SKM-1 treated with dmso at 0.1 percent for 144 hours (cell line): ENCODE results near the gene CFAP54.
A peak's percentile ranks its signal among the peaks of the same experiment; 100 is the strongest.
"Not testable (repeated sequence)": the region's sequence is repeated elsewhere in the genome, so short reads cannot be mapped to it uniquely, and the experiment has no call there.

Experiments used
- DNase-seq: peaks from one replicate; lab custom pipeline; 2025; ENCODE audit not compliant: unreplicated experiment; lab: John Stamatoyannopoulos, UW

CFAP54 gene

DNA sequence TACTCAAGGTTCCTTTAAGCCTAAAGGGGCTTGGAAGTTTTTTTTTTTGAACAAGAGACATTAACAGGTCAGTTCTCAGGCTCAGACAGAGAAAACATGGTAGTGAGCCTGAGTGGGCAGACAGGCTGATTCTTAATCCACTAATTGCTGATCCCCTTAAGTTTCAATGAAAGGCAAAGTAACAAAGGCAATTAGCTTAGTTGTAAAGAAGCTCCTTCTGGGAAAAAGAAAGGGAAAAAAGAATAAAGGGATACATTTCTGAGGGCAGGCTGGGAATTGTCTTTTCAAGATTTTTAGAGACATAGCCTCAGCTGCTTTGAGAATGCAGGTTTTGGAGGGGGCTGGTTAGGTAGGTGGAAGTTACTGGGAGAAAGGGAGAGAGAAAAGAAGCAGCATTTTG is 133.8 kb downstream of the CFAP54 start:
- DNase-seq: no peak

DNA sequence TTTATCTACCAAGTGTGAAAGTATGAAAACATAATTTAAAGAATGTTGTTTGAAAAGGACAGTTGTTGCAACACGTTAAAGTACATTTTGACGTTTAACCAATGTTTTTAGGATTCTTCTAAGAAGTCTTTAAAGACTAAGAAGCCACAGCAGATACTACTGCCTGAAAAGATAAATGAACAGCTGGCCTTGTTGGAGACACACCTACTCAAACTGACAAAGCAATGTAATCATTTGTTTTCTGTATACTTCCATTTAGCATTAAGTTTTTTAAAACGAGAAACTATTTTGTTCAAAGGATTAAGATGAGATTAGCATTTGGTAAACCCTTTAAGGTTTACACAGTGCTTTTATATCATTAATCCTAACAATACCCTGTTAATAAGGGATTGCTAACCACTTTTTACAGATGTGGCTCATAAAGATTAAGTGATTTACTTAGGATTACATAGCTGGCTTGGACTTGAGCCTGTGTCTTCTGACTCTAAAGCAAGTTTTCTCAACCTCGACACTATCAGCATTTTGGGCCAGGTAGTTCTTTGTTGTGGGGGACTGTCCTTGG is 134.4 kb downstream of the CFAP54 start:
- DNase-seq: no peak

- no peak for DNase-seq
Observed at GRCh38 chr12:96635844-96636243, 146.5 kb downstream of the CFAP54 start.

- no peak for DNase-seq
Observed at GRCh38 chr12:96636895-96637294, 147.5 kb downstream of the CFAP54 start.

DNA sequence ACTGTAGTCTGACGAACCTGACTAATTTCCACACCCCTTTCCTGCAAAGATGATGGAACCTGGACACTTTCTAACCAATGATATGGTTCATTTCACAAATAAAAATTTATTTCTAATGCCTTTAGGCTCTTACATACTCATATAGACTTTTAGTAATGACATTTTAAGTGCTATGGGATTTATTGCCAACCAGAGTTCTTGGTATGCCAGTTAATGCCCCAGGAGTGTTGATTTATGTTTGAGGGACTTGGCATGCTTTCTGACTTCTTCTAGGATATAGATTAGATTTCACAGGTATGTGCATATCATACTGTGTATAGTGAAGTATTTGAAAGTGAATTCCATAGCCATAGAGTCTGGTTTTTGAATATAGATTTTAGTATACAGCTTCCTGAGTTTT is 159.5 kb downstream of the CFAP54 start:
- DNase-seq: no peak

DNA sequence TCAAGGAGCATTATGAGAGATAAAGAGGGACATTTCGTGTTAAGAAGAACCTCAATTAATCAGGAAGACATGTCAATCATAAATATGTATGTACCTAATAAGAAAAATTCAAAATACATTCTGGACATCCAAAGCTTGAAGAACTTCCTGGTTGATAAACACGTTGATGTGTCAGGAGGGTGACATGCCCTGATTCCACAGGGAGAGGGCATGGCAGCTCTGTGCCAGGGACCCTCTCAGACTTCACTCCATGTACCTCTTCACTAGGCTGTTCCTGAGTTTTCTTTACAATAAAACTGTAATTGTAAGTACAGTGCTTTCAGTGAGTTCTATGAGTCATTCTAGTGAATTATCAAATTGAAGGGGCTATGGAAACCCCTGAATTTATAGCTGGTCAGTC is 163.5 kb downstream of the CFAP54 start:
- no peak for DNase-seq

GRCh38 chr12:96658075-96658474 is 168.7 kb downstream of the CFAP54 start:
- peak; percentile 35 for DNase-seq

DNA sequence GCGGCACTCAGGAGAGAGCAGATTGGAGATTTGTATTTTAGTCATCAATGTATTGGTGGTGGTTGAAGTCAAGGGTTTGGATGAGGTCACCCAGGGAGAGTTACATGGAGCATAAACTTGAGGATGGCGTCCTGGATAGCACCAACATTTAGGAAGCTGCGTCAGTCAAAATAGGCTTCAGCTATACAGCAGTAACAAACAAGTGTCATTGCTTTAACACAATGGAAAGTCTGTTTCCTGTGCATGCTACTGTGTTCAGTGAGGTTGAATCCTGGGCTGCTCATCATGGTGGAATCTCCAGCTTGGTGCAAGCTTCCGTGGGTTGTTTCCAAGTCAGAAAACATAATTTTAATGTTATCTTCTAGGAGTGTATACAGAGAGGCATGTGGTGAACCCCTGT is 180.4 kb downstream of the CFAP54 start:
- no peak for DNase-seq

- DNase-seq: no peak
Observed at GRCh38 chr12:96670334-96670899, 181.0 kb downstream of the CFAP54 start.

DNA sequence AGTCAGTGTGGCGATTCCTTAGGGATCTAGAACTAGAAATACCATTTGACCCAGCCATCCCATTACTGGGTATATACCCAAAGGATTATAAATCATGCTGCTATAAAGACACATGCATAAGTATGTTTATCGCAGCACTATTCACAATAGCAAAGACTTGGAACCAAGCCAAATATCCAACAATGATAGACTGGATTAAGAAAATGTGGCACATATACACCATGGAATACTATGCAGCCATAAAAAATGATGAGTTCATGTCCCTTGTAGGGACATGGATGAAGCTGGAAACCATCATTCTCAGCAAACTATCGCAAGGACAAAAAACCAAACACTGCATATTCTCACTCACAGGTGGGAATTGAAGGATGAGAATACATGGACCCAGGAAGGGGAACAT is 186.1 kb downstream of the CFAP54 start:
- not testable (repeated sequence) for DNase-seq

DNA sequence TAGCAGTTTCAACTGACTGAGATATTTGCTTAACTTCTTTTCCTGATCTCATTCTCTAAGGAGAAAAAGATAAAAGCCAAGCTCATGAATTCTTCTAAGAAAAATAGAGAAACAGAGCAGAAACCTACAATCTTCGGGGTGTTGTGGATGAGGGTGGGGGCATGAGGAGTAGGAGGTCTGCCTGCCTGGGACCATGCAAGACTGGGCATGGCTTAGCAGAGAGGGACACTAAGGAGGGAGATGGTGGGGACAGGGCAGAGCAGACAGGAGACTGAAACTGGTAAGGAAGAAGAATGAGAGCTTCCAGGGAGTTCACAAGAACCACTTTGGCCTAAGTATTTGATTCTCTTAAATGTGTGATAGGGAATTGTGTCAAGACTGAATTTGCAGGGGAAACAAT is 188.0 kb downstream of the CFAP54 start:
- DNase-seq: no peak

DNA sequence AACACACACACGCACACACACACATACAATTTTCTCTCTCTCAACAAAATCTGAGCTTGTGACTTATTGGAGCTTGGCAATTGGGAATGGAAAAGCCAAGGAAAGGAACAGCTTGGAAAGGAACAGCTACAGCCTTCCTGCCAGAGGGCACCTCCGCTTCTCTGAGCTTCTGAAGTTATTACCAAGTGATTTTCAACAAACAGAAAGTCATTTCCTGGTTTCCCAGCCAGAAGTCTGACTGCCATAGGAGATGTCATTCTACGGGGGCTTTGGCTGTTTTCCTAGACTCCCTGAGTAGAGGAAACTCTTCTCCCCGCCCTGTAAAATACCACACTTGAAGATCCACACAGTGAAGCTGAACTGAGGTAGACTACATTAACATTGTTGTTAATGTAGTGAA is 198.3 kb downstream of the CFAP54 start:
- DNase-seq: no peak

DNA sequence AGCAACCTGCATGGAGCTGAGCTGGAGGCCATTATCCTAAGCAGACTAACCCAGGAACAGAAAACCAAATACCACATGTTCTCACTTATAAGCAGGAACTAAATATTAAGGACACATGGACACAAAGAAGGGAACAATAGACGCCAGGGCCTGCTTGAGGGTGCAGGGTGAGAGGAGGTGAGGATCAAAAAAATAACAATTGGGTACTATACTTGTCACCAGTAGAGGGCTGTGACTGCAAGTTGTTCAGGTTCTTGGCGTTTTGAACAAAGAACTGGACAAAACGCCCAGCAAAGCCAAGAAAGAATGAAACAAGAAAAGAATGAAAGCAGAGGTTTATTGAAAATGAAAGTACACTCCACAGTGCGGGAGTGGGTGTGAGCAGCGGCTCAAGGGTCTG is 209.1 kb downstream of the CFAP54 start:
- no peak for DNase-seq

DNA sequence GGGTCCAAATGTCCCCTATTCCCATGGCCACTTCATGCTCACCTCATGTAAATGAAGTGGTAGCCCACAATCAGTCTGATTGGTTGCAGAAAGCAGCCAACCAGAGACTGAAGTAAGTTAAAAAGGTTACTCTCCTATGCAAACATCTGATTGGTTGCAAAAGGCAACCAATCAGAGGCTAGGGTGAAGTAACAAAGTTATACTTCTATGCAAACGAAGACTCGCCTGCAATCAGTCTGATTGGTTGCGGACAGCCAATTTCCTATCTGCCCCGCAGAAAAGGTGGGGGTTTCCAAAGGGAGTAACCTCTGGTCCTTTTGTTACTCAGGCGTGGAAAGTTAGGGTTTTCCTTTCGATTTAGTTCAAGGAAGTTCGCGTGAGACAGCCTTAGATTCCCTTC is 209.6 kb downstream of the CFAP54 start:
- DNase-seq: no peak

GRCh38 chr12:96701856-96702255 is 212.5 kb downstream of the CFAP54 start:
- DNase-seq: no peak

- DNase-seq: no peak
Observed at GRCh38 chr12:96710127-96710745, 220.9 kb downstream of the CFAP54 start.

GRCh38 chr12:96711364-96711763 is 222.0 kb downstream of the CFAP54 start:
- DNase-seq: no peak

GRCh38 chr12:96714199-96714598 is 224.8 kb downstream of the CFAP54 start:
- DNase-seq: no peak

DNA sequence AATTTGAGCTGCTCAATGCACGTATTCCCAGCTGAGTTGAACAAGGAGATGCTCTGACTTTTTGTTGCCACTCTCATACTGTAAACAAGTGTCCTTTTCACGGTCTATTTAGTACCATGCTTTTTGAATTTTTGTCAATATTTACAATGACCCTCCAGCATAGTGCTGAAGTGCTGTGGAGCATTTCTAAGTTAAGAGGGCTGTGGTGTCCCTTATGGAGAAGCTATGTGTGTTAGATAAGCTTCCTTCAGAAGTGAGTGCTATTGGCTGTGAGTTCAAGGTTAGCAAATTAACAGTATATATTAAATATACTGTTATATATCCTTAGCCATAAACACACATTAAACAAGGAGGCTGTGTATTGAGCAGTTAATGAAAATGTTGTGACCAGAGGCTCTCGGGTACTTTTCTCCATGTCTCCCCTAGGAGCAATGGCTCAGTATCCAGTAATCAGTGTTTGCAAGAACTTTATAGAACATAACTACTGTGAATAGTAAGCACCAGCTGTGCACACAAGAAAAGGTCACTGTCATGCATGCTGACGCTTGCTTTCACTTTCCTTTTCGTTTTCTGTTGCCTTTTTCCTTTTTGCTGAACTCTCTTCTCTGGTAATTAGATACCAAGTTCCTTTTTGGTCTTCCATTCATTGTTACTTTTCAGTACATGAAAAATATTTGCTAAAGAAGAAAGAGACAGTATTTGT is 230.4 kb downstream of the CFAP54 start:
- DNase-seq: no peak

GRCh38 chr12:96720363-96720705 is 231.0 kb downstream of the CFAP54 start:
- DNase-seq: peak; percentile 8

GRCh38 chr12:96729466-96729865 is 240.1 kb downstream of the CFAP54 start:
- not testable (repeated sequence) for DNase-seq

DNA sequence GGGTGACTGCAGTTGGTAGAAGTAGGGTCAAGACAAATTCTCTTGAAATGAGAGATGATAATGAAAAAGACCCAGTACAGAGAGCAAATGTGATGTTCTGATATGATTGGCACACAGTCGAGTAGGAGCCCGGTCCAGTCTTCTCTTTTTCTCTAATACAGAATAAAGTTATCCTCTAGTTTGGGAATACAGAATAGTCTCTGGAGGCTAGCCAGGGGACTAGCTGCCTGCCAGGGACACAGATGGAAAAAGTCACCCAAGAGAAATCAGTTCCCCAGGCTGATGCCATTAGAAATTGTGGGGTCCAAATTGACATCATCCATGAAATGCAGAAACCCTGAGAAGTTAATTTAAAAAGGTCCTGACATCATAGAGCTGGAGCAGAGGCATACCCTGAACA is 240.5 kb downstream of the CFAP54 start:
- DNase-seq: no peak
